Loucy (cell line): ENCODE results near the gene LAMC1.

ENCODE experiments used
- EZH2phosphoT487 ChIP-seq: fragments of 200-600 bp; IDR thresholded peaks from 2 replicates; pipeline ENCODE4 v1.6.1; 2018; ENCODE audit warnings: antibody characterized with exemption, mild to moderate bottlenecking, moderate library complexity, borderline replicate concordance
- TF ChIP-seq, protein P1 (sequence below): fragments of 200-600 bp; sonication (generic); conservative IDR thresholded peaks from 2 replicates; pipeline ENCODE4 v1.5.1; 2014; ENCODE audit warnings: mild to moderate bottlenecking, antibody characterized with exemption, low read length

DNA sequence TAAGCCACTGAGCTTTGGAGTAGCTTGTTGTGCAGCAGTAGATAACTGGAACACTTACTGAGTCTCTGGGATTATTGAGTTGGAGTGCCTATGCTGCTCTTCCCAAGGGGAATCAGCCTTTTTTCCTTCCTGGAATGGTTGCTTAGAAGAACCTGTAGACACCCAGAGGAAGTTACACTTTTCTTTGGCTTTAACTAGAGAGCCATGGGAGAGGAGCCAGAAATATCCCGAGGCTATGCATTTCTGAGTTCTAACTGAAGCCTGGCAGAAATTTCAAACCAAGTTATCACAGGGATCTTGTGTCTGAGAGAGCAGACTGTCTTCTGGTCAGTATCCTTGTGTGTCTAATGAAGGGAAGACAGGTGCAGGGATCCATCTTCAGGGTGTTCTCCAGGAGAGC, 28.3 kb downstream of the LAMC1 start:
- TF ChIP-seq, protein P1, sequence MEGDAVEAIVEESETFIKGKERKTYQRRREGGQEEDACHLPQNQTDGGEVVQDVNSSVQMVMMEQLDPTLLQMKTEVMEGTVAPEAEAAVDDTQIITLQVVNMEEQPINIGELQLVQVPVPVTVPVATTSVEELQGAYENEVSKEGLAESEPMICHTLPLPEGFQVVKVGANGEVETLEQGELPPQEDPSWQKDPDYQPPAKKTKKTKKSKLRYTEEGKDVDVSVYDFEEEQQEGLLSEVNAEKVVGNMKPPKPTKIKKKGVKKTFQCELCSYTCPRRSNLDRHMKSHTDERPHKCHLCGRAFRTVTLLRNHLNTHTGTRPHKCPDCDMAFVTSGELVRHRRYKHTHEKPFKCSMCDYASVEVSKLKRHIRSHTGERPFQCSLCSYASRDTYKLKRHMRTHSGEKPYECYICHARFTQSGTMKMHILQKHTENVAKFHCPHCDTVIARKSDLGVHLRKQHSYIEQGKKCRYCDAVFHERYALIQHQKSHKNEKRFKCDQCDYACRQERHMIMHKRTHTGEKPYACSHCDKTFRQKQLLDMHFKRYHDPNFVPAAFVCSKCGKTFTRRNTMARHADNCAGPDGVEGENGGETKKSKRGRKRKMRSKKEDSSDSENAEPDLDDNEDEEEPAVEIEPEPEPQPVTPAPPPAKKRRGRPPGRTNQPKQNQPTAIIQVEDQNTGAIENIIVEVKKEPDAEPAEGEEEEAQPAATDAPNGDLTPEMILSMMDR = no peak
- TF ChIP-seq EZH2phosphoT487 = no peak
